Measurements from ENCODE around the gene CCL4L2.
"Not testable (repeated sequence)": the region's sequence is repeated elsewhere in the genome, so short reads cannot be mapped to it uniquely, and the experiment has no call there.

CCL4L2 gene

DNA sequence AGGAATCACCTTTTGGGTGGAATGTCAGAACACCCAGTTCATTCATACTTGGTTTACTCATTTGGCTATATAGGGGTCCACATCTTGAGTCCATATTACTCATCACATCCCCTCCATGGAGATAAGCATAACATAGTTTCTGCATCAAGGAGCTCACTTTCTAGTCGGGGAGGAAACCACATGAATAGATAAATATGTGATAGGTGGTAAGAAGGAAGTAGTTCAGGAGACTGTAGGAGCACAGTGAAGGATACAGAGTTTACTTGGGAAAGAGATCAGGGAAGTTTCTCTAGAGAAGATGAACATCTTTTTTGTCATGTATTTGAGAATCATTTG is 4.4 kb upstream of the CCL4L2 start:
- H3K18ac ChIP-seq (ENCODE audit: low read length); H3K9ac ChIP-seq (ENCODE audit: low read length); H2BK15ac ChIP-seq (replicated peaks; ENCODE audit: low read depth); H3K4me2 ChIP-seq (ENCODE audit: low read length); H3K36me3 ChIP-seq (ENCODE audit: control insufficient read depth, insufficient read depth, low read length); H3K4me3 ChIP-seq (ENCODE audit: low read length); DNase-seq; H3K27ac ChIP-seq (ENCODE audit: low read depth, low read length); H4K8ac ChIP-seq (ENCODE audit: low read depth, low read length); H4K5ac ChIP-seq (ENCODE audit: low read length); H3K23ac ChIP-seq (ENCODE audit: low read length); H3K27me3 ChIP-seq (ENCODE audit: insufficient read depth, low read length, poor library complexity); H2BK120ac ChIP-seq (ENCODE audit: low read depth, low read length); H3K4ac ChIP-seq (ENCODE audit: low read depth, low read length); H2BK5ac ChIP-seq (ENCODE audit: low read length); H2AK5ac ChIP-seq (ENCODE audit: low read length); H3K79me1 ChIP-seq (ENCODE audit: low read length); H3K56ac ChIP-seq (ENCODE audit: low read length); H3K4me1 ChIP-seq (ENCODE audit: control insufficient read depth, low read depth, low read length); H3K79me2 ChIP-seq (ENCODE audit: control insufficient read depth, insufficient read depth, low read length): not testable (repeated sequence)
- WGBS (ENCODE audit: extremely low coverage, insufficient coverage, low lambda C conversion rate), result no CpG with 5 or more reads among the region's 1 CpG

DNA sequence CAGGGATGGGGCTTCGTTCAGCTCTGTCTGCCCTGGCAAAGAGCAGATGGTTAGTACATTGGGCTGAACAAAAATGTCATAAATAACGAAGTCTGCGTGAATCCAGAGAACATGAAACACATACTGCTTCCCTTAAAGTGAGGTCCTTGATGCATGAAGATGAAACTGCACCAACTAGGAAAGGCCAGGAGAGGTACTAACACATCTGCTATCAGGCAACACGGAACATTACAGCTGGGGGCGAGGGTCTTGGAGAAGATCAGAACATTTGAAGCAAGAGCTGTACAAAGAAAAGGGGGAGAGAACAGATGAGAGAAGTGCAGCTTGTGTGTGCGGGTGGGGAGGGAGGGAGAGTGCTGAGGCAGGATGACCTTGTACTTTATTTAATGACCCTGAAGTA is 3.5 kb upstream of the CCL4L2 start:
- not testable (repeated sequence) for H3K4me1 ChIP-seq (ENCODE audit: control insufficient read depth, low read depth, low read length); H3K4ac ChIP-seq (ENCODE audit: low read depth, low read length); H3K56ac ChIP-seq (ENCODE audit: low read length); H3K27ac ChIP-seq (ENCODE audit: low read depth, low read length); H3K4me2 ChIP-seq (ENCODE audit: low read length); H3K79me1 ChIP-seq (ENCODE audit: low read length); H3K4me3 ChIP-seq (ENCODE audit: low read length); H2AK5ac ChIP-seq (ENCODE audit: low read length); H2BK15ac ChIP-seq (replicated peaks; ENCODE audit: low read depth); H4K8ac ChIP-seq (ENCODE audit: low read depth, low read length); H4K5ac ChIP-seq (ENCODE audit: low read length); H3K36me3 ChIP-seq (ENCODE audit: control insufficient read depth, insufficient read depth, low read length); H3K23ac ChIP-seq (ENCODE audit: low read length); DNase-seq; H2BK5ac ChIP-seq (ENCODE audit: low read length); H2BK120ac ChIP-seq (ENCODE audit: low read depth, low read length); H3K9ac ChIP-seq (ENCODE audit: low read length); H3K18ac ChIP-seq (ENCODE audit: low read length); H3K27me3 ChIP-seq (ENCODE audit: insufficient read depth, low read length, poor library complexity); H3K79me2 ChIP-seq (ENCODE audit: control insufficient read depth, insufficient read depth, low read length)
- WGBS (ENCODE audit: extremely low coverage, insufficient coverage, low lambda C conversion rate), result no CpG with 5 or more reads among the region's 6 CpGs

DNA sequence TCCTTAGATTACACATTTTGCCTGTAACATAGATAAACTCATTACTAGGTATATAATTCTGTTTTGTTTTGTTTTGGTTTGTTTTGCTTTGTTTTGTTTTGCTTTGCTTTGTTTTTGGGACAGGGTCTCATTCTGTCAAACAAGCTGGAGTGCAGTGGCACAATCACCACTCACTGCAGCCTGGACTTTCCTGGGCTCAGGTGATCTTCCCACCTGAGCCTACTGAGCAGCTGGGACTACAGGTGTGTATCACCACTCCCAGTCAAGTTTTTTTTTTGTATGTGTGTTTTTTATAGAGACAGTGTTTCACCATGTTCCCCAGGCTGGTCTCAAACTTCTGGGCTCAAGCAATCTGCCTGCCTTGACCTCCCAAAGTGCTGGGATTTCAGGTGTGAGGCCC is 1.3 kb upstream of the CCL4L2 start:
- H3K27ac ChIP-seq (ENCODE audit: low read depth, low read length), result no peak overlapping the region
- H3K4me1 ChIP-seq (ENCODE audit: control insufficient read depth, low read depth, low read length), result no peaks in the 10 kb centered on the region
- no peak overlapping the region for H3K9ac ChIP-seq (ENCODE audit: low read length)
- H3K4ac ChIP-seq (ENCODE audit: low read depth, low read length), result no peak overlapping the region
- H3K4me3 ChIP-seq (ENCODE audit: low read length), result no peak overlapping the region
- no peak overlapping the region for H2BK120ac ChIP-seq (ENCODE audit: low read depth, low read length)
- H3K56ac ChIP-seq (ENCODE audit: low read length), result no peak overlapping the region
- H2AK5ac ChIP-seq (ENCODE audit: low read length), result no peak overlapping the region
- H3K18ac ChIP-seq (ENCODE audit: low read length), result no peak overlapping the region
- DNase-seq, result no peak
- H3K79me2 ChIP-seq (ENCODE audit: control insufficient read depth, insufficient read depth, low read length), result no peaks in the 10 kb centered on the region
- no peak overlapping the region for H4K8ac ChIP-seq (ENCODE audit: low read depth, low read length)
- no peaks in the 10 kb centered on the region for H3K27me3 ChIP-seq (ENCODE audit: insufficient read depth, low read length, poor library complexity)
- H3K4me2 ChIP-seq (ENCODE audit: low read length), result no peak overlapping the region
- H4K5ac ChIP-seq (ENCODE audit: low read length), result no peak overlapping the region
- H3K23ac ChIP-seq (ENCODE audit: low read length), result no peak overlapping the region
- H3K36me3 ChIP-seq (ENCODE audit: control insufficient read depth, insufficient read depth, low read length), result no peaks in the 10 kb centered on the region
- H2BK15ac ChIP-seq (replicated peaks; ENCODE audit: low read depth), result no peak overlapping the region
- no peak overlapping the region for H2BK5ac ChIP-seq (ENCODE audit: low read length)
- H3K79me1 ChIP-seq (ENCODE audit: low read length), result no peaks in the 10 kb centered on the region

DNA sequence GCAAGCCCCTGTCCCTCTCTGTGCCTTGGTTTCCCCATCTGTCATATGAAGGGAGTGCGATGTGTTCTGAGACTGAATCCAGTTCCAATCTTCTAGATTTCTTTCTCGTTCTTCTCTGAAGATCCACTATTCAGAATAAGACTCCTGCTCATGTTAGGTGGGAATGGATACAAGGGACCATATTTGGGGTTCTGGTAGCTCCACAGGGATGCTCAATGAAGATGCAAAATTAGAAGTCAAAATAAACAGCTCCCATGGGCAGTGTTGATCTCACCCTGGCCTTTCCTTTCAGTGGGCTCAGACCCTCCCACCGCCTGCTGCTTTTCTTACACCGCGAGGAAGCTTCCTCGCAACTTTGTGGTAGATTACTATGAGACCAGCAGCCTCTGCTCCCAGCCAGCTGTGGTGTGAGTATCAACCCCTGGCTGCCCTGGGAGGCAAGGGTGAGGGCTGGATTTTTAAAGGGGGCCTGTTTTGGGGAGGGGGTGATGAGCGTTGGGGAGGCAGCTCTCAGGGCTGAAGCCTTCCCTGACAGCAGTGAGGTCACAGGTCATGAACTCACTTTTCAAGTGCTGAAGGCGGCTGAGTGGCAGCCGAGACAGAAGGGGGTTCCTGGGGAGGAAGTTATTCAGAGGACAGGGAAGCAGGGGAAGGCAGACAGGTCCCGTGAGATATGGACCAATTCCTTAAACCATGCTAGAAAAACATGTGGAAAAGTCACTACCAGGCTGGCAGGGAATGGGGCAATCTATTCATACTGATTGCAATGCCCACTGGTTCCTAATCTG is 815 bp downstream of the CCL4L2 start:
- not testable (repeated sequence) for H3K4me2 ChIP-seq (ENCODE audit: low read length); H3K56ac ChIP-seq (ENCODE audit: low read length); H3K36me3 ChIP-seq (ENCODE audit: control insufficient read depth, insufficient read depth, low read length); H4K8ac ChIP-seq (ENCODE audit: low read depth, low read length); H3K23ac ChIP-seq (ENCODE audit: low read length); H2AK5ac ChIP-seq (ENCODE audit: low read length); H3K4me3 ChIP-seq (ENCODE audit: low read length); H3K18ac ChIP-seq (ENCODE audit: low read length); H3K9ac ChIP-seq (ENCODE audit: low read length); H3K27ac ChIP-seq (ENCODE audit: low read depth, low read length); H3K79me2 ChIP-seq (ENCODE audit: control insufficient read depth, insufficient read depth, low read length); H3K4me1 ChIP-seq (ENCODE audit: control insufficient read depth, low read depth, low read length); H2BK15ac ChIP-seq (replicated peaks; ENCODE audit: low read depth); H3K27me3 ChIP-seq (ENCODE audit: insufficient read depth, low read length, poor library complexity); H3K4ac ChIP-seq (ENCODE audit: low read depth, low read length); H3K79me1 ChIP-seq (ENCODE audit: low read length); DNase-seq; H4K5ac ChIP-seq (ENCODE audit: low read length); H2BK5ac ChIP-seq (ENCODE audit: low read length); H2BK120ac ChIP-seq (ENCODE audit: low read depth, low read length)
- WGBS (ENCODE audit: extremely low coverage, insufficient coverage, low lambda C conversion rate), result no CpG with 5 or more reads among the region's 10 CpGs

DNA sequence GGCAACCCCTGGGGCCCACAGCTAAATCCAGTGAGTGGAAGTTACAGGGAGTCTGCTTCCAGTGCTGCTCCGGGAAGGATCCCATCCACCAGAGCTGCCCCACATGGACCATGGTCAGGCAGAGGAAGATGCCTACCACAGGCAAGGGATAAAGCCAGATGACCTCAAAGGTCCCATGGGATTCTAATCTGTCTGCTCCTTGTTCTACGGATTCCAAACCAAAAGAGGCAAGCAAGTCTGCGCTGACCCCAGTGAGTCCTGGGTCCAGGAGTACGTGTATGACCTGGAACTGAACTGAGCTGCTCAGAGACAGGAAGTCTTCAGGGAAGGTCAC is 1.4 kb downstream of the CCL4L2 start:
- no peak for DNase-seq
- Histone ChIP-seq H3K4me1 (ENCODE audit: control insufficient read depth, low read depth, low read length) (no peaks in the 10 kb centered on the region), H3K18ac (ENCODE audit: low read length) (no peak overlapping the region), H3K27ac (ENCODE audit: low read depth, low read length) (no peak overlapping the region), H2AK5ac (ENCODE audit: low read length) (no peak overlapping the region), H3K4me3 (ENCODE audit: low read length) (no peak overlapping the region), H3K23ac (ENCODE audit: low read length) (no peak overlapping the region), H3K4me2 (ENCODE audit: low read length) (no peak overlapping the region), H3K9ac (ENCODE audit: low read length) (no peak overlapping the region), H4K8ac (ENCODE audit: low read depth, low read length) (no peak overlapping the region), H2BK5ac (ENCODE audit: low read length) (no peak overlapping the region), H4K5ac (ENCODE audit: low read length) (no peak overlapping the region), H3K4ac (ENCODE audit: low read depth, low read length) (no peak overlapping the region), H3K27me3 (ENCODE audit: insufficient read depth, low read length, poor library complexity) (no peaks in the 10 kb centered on the region), H3K36me3 (ENCODE audit: control insufficient read depth, insufficient read depth, low read length) (no peaks in the 10 kb centered on the region), H3K79me1 (ENCODE audit: low read length) (no peaks in the 10 kb centered on the region), H2BK120ac (ENCODE audit: low read depth, low read length) (no peak overlapping the region), H3K79me2 (ENCODE audit: control insufficient read depth, insufficient read depth, low read length) (no peaks in the 10 kb centered on the region), H2BK15ac (replicated peaks; ENCODE audit: low read depth) (no peak overlapping the region), H3K56ac (ENCODE audit: low read length) (no peak overlapping the region)
- WGBS (ENCODE audit: extremely low coverage, insufficient coverage, low lambda C conversion rate), result no CpG with 5 or more reads among the region's 4 CpGs

DNA sequence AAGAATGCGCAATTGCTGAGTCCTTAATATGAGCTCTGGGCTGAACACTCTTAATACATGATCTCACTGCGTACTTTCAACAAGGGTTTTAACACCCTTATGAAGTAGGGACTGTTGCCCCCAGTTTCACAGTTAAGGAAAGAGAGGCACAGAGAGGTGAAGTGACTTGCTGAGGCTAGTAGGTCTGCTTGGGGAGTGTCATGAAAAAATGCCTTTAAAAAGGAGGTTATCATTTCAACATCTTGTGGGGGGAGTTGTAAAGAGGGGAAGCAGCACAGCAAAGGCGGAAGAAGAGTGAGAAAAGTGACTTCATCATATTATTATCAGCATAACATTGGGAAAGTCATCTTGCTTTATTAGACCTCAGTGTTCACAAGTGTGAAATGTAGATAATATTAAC is 2.1 kb downstream of the CCL4L2 start:
- Histone ChIP-seq H3K79me1 (ENCODE audit: low read length) (no peaks in the 10 kb centered on the region), H2BK5ac (ENCODE audit: low read length) (no peak overlapping the region), H3K27ac (ENCODE audit: low read depth, low read length) (no peak overlapping the region), H3K79me2 (ENCODE audit: control insufficient read depth, insufficient read depth, low read length) (no peaks in the 10 kb centered on the region), H3K4me2 (ENCODE audit: low read length) (no peak overlapping the region), H4K5ac (ENCODE audit: low read length) (no peak overlapping the region), H3K18ac (ENCODE audit: low read length) (no peak overlapping the region), H3K4me1 (ENCODE audit: control insufficient read depth, low read depth, low read length) (no peaks in the 10 kb centered on the region), H3K27me3 (ENCODE audit: insufficient read depth, low read length, poor library complexity) (no peaks in the 10 kb centered on the region), H2AK5ac (ENCODE audit: low read length) (no peak overlapping the region), H3K4ac (ENCODE audit: low read depth, low read length) (no peak overlapping the region), H2BK120ac (ENCODE audit: low read depth, low read length) (no peak overlapping the region), H3K36me3 (ENCODE audit: control insufficient read depth, insufficient read depth, low read length) (no peaks in the 10 kb centered on the region), H3K4me3 (ENCODE audit: low read length) (no peak overlapping the region), H3K9ac (ENCODE audit: low read length) (no peak overlapping the region), H3K56ac (ENCODE audit: low read length) (no peak overlapping the region), H3K23ac (ENCODE audit: low read length) (no peak overlapping the region), H4K8ac (ENCODE audit: low read depth, low read length) (no peak overlapping the region), H2BK15ac (replicated peaks; ENCODE audit: low read depth) (no peak overlapping the region)
- no CpG with 5 or more reads among the region's 3 CpGs for WGBS (ENCODE audit: extremely low coverage, insufficient coverage, low lambda C conversion rate)
- no peak for DNase-seq

All from mesendoderm (in vitro differentiated cells).